ENCODE results near the gene KRT16. TPM values are rescaled to one million over a fixed set of nuclear protein-coding genes. Genes with fewer than 3 reads are reported as not detected.

Gene KRT16
- total and polyA plus RNA-seq, 2 of the 8 experiments (the other 6 are each of a cell fraction or from before 2014, with no cell fraction given) = not detected

DNA sequence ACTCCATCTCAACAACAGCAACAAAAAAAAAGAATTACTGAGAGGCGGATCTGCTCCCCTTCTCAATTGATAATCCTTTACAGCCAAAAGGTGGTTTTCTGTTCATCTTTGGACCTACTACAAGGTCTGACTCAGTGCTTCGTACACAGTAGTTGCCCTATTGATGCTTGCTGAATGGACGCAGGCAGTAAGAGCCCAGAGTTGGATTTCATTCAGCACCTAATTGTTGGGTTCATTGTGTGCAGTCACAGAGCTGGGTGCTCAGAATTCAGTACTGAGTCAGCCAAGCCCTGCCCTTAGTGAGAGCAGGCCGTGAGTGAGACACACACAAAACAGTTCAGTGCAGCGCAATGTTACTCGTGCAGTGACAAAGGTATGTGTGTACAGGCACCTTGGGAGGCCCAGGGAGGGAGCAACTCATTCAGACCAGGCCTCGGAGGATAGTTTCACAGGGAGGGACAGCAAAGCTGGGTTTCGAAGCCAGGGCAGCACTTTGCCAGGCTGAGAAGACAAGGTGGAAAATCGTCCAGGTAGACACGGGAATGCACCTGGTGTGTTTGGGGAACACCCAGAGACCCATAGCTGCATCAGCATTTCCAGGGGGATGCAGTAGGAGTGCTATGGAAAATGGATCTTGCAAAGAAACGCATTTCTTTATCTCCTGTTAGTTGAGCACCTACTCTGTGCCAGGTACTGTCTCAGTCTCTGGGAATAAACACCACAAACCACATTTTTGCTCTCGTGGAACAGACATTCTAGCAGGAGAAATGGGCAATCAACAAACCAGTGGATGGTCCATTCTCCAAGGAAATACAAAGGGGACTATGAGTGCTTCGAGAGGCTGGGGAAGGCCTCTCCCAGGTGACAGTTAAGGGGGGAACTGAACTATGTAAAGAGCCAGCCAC, 29.9 kb upstream of the KRT16 start:
- H3K23me2 ChIP-seq (ENCODE audit: low read depth, low read length) = no peaks in the 10 kb centered on the region
- POLR2A ChIA-PET (ENCODE audit: partially characterized antibody) = interaction anchor here (0.6 kb wide), 1 partner anchor 1490 kb away, joined by 4 read pairs; no protein-coding TSS in a partner anchor
- H4K5ac ChIP-seq (ENCODE audit: insufficient read length, low read depth, low read length) = no peak overlapping the region
- no peak overlapping the region for H3K23ac ChIP-seq (ENCODE audit: insufficient read length)
- 86% methylated on average over 13 of the region's 13 CpGs; no CpG with 5 or more reads in 1 of the 2 experiments for WGBS, 2 experiments (ENCODE audit: extremely low coverage in 1 of 2, insufficient coverage in 1 of 2, insufficient read length in 1 of 2, insufficient replicate concordance in 2 of 2, low coverage in 1 of 2, low lambda C conversion rate in 2 of 2, missing lambda C conversion rate in 1 of 2)
- CTCF ChIA-PET (ENCODE audit: partially characterized antibody) = interaction anchor here (0.6 to 20.4 kb wide), 7 partner anchors 16 to 302 kb away, joined by 3 to 492 read pairs (median 5); no protein-coding TSS in a partner anchor
- H3K9me3 ChIP-seq (ENCODE audit: insufficient read depth in 2 of 2, low read depth in 1 of 2, low read length in 1 of 2) = no peaks in the 10 kb centered on the region
- no peak overlapping the region for H3K27ac ChIP-seq (ENCODE audit: low read depth, low read length)
- no peak overlapping the region for H4K8ac ChIP-seq (ENCODE audit: extremely low read depth, insufficient read depth, low read length)
- H3K4me3 ChIP-seq (ENCODE audit: extremely low read depth in 1 of 4, insufficient read depth in 2 of 4, low read depth in 3 of 4, low read length in 4 of 4) = no peak overlapping the region
- H3K4me2 ChIP-seq (ENCODE audit: insufficient read depth in 1 of 2, low read depth in 2 of 2, low read length in 2 of 2) = no peak overlapping the region
- no peak overlapping the region for H3K4ac ChIP-seq (replicated peaks; ENCODE audit: insufficient read length, low read depth, low read length)
- no peak overlapping the region for H3K18ac ChIP-seq (ENCODE audit: extremely low read depth, low read length)
- H4K91ac ChIP-seq (replicated peaks; ENCODE audit: insufficient read length, low read length) = no peak overlapping the region
- 0 out of 2 replicates have a peak overlapping the region, but pooled peaks have one; percentile 26 for H2AFZ ChIP-seq (ENCODE audit: low read length)
- peak overlapping the region; percentile 8 for H3K14ac ChIP-seq (ENCODE audit: insufficient read length)
- no peak overlapping the region for H3K56ac ChIP-seq (replicated peaks; ENCODE audit: insufficient read length, low read depth, low read length)
- H3K4me1 ChIP-seq (replicated peaks in 1 of 4; ENCODE audit: control insufficient read depth in 3 of 4, insufficient read depth in 4 of 4, low read length in 3 of 4) = peaks cover 0 to 8% (median under 1%) of the 10 kb centered on the region in 4 experiments; a peak in 3 of 7 replicates
- H2BK120ac ChIP-seq (replicated peaks; ENCODE audit: low read depth, low read length) = no peak overlapping the region
- 0 out of 2 replicates have a peak overlapping the region, but pooled peaks have one; percentile 31 for H2BK15ac ChIP-seq (ENCODE audit: low read length)
- H3K79me2 ChIP-seq (ENCODE audit: control insufficient read depth in 1 of 2, insufficient read depth in 2 of 2, low read length in 2 of 2) = no peaks in the 10 kb centered on the region
- FAIRE-seq = no peak
- no peaks in the 10 kb centered on the region for H3K79me1 ChIP-seq (ENCODE audit: low read depth, low read length)
- TF ChIP-seq NANOG (IDR thresholded peaks at IDR 0.05; ENCODE audit: insufficient read depth, low read depth, low read length, poor library complexity, severe bottlenecking) (no peak), RNF2 (IDR thresholded peaks at IDR 0.05; ENCODE audit: borderline replicate concordance, low read depth, low read length, missing control alignments, poor library complexity, severe bottlenecking) (no peak), FOSL1 (IDR thresholded peaks at IDR 0.05; ENCODE audit: insufficient read depth, low read depth, low read length) (no peak)
- H4K20me1 ChIP-seq (replicated peaks in 1 of 2; ENCODE audit: control insufficient read depth in 1 of 2, insufficient read depth in 2 of 2, low read length in 2 of 2) = no peaks in the 10 kb centered on the region
- no peak overlapping the region for H2BK5ac ChIP-seq (ENCODE audit: low read depth, low read length)
- no peak for DNase-seq (ENCODE audit: low read depth in 1 of 2, low spot score in 2 of 2)
- H3K9ac ChIP-seq (replicated peaks in 1 of 4; ENCODE audit: extremely low read depth in 1 of 4, low read depth in 3 of 4, low read length in 3 of 4) = no peak overlapping the region
- H2BK20ac ChIP-seq (ENCODE audit: low read length) = 0 out of 2 replicates have a peak overlapping the region, but pooled peaks have one; percentile 11
- no peaks in the 10 kb centered on the region for H3K27me3 ChIP-seq (replicated peaks in 1 of 4; ENCODE audit: control insufficient read depth in 3 of 4, extremely low read depth in 1 of 4, insufficient read depth in 3 of 4, low read length in 3 of 4)
- H3K36me3 ChIP-seq (ENCODE audit: control insufficient read depth in 2 of 4, insufficient read depth in 4 of 4, low read length in 3 of 4) = no peaks in the 10 kb centered on the region
- H2AK5ac ChIP-seq (ENCODE audit: low read depth, low read length) = no peak overlapping the region
- H2BK12ac ChIP-seq (ENCODE audit: low read depth, low read length) = no peak overlapping the region

Measured in H1 (cell line).